Choroid plexus epithelial cell (primary cell): ENCODE results near the gene UNC5A.

Experiments used
- DNase-seq: peaks from one replicate; pipeline ENCODE4 v3.0.0-alpha.2; 2010; ENCODE audit warnings: low read depth
- H3K4me3 ChIP-seq: 2 replicates; pipeline ENCODE4 v1.5.1; 2011; ENCODE audit warnings: low read depth, mild to moderate bottlenecking, control low read depth, low read length, moderate library complexity
- TF ChIP-seq, protein P1 (sequence below): conservative IDR thresholded peaks from 2 replicates; pipeline ENCODE4 v1.5.1; 2011; ENCODE audit warnings: low read depth, mild to moderate bottlenecking, control low read depth, inconsistent platforms, low read length, moderate library complexity

Gene UNC5A

DNA sequence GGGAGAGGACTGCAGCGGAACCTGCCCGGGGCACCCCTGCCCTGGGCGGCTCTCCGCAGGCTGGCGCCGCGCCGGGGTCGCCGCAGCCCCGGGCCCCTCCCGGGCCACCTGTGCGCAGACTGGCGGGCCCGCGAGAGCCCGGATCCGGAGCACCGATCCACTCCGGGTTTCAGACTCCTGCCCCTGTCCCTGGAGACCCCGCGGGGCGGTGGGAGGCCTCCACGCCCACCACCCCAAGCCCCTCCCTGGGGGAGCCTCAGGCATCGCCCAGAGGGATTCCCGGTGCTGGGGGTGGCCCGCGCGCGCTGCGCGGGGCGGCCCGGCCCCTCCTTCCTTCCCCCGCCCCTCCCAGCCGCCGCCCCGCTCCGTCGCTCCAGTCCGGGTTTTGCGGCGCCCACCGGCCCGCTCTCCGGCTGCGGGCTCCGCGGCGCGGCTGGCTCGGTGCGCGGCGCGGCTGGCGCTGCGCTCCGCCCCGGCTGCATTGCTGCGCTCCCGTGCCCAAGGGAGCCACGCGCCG, at the start of gene UNC5A:
Gene UNC5A (plus strand): TSS at position 479 of the 517 bp plus-strand sequence. CDS start 192 bp downstream, outside the sequence.
- peak within 1 kb of the TSS; percentile 29 for H3K4me3 ChIP-seq
- DNase-seq: peak; percentile 41
- TF ChIP-seq, protein P1, sequence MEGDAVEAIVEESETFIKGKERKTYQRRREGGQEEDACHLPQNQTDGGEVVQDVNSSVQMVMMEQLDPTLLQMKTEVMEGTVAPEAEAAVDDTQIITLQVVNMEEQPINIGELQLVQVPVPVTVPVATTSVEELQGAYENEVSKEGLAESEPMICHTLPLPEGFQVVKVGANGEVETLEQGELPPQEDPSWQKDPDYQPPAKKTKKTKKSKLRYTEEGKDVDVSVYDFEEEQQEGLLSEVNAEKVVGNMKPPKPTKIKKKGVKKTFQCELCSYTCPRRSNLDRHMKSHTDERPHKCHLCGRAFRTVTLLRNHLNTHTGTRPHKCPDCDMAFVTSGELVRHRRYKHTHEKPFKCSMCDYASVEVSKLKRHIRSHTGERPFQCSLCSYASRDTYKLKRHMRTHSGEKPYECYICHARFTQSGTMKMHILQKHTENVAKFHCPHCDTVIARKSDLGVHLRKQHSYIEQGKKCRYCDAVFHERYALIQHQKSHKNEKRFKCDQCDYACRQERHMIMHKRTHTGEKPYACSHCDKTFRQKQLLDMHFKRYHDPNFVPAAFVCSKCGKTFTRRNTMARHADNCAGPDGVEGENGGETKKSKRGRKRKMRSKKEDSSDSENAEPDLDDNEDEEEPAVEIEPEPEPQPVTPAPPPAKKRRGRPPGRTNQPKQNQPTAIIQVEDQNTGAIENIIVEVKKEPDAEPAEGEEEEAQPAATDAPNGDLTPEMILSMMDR: no peak

DNA sequence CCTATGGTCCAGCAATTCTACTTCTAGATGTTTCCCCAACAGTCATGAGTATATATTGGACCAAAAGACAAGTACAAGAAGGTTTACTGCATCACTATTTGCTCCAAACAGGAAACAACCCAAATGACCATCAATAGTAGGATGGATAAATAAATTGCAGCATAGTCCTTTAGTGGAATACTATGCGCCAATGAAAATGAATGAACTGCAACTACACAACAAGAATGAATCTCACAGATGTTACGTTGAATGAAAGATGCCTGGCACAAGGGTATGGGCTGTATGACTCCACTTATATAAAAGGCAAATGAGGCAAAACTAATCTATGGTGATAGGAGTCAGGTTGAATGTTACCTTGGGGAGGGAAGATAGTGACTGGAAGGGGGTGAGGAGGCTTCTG, 48.6 kb upstream of the UNC5A start:
- TF ChIP-seq, protein P1: no peak
- H3K4me3 ChIP-seq: no peak overlapping the region
- DNase-seq: no peak

- no peak for DNase-seq
- TF ChIP-seq, protein P1: no peak
- no peak overlapping the region for H3K4me3 ChIP-seq
These were observed 47.9 kb upstream of the UNC5A start for GRCh38 chr5:176762489-176762888.

DNA sequence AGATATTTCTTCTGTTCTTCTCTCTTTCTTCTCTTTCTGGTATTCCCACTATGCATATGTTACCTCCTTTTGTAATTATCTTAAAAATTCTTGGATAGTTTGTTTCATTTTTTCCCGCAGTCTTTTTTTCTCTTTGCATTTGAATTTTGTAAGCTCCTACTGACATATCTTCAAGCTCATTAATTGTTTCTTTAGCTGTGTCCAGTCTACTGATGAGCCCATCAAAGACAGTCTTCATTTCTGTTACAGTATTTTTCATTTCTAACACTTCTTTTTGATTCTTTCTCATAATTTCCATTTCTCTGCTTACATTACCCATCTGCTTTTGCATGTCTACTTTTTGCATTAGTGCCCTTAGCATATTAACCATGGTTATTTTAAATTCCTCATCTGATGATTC, 44.7 kb upstream of the UNC5A start:
- no peak overlapping the region for H3K4me3 ChIP-seq
- TF ChIP-seq, protein P1: no peak
- DNase-seq: no peak

DNA sequence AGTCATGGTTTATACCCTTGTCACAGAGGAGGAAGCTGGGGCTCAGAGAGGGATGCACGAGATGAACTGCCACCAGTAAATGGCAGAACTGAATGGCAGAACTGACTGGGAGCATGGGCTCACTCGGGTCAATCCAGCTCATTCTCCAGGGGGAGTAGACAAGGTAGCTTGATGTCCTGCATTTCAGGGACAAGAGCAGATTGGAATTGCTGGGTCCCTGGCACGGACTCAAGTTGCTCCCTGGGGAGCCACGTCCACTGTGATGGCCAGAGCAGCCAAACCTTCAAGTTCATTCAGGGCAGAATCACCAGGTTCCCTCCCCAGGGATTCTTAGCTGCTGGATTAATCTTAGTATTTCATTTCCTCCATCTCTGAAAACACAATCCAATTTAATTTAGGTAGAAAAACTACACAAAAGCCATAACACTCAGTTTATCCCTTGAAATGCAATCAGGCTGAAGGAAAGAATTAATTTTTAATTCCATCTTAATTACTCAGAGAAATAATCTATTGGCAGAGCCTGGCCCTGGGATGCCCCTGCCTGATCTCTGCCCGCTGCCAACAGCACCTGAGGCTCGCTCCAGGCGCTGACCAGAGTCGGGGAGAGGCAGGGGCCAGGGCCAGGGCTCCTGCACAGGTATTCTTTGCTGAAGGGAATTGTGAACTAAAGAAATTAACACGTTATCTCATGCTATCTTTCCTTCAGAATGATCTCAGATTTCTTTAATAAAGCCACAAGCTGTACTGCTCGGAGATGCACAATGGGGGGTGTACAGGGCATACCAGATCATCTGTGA, 42.0 kb upstream of the UNC5A start:
- DNase-seq: no peak
- TF ChIP-seq, protein P1: no peak
- no peak overlapping the region for H3K4me3 ChIP-seq

DNA sequence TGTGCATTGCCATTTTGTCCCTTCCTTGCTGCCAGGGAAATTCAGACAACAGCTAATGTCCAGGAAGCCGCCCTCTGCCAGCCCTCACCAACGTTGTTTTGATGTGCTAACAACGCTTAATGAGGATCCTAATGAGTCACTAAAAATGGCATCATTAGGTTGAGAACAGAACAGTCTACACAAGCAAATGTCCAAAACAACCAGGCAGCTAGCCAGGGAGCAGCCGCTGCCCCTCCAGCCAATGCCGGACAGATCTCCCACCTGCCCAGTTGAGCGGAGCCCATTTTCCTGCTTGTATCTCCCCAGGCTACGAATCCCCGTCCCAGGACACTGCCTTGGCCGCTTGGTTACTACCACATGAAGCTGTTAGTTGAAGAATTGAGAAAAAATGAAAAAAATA, 40.4 kb upstream of the UNC5A start:
- no peak overlapping the region for H3K4me3 ChIP-seq
- TF ChIP-seq, protein P1: no peak
- DNase-seq: no peak

GRCh38 chr5:176770431-176770830, 39.9 kb upstream of the UNC5A start:
- TF ChIP-seq, protein P1: no peak
- DNase-seq: no peak
- no peak overlapping the region for H3K4me3 ChIP-seq
